Measurements from ENCODE around the gene TTLL11.

DNA sequence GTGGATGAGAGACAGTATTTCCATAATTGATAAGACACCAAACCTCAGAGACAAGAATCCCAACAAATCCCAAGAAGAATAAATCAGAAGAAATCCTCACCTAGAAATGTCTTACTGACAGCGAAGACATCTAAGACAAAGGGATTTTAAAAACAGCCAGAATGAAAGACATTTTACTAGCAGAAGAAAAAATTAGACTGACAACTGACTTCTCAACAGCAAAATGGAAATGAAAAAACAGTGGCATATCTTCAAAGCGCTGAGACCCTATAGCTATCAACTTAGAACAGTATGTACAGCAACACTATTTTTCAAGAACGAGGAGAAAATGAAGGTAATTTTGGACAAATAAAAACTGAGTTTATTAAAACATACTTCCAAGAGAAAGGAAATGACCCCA lies 16.3 kb downstream of the TTLL11 start:
- TF ChIP-seq, protein P1, sequence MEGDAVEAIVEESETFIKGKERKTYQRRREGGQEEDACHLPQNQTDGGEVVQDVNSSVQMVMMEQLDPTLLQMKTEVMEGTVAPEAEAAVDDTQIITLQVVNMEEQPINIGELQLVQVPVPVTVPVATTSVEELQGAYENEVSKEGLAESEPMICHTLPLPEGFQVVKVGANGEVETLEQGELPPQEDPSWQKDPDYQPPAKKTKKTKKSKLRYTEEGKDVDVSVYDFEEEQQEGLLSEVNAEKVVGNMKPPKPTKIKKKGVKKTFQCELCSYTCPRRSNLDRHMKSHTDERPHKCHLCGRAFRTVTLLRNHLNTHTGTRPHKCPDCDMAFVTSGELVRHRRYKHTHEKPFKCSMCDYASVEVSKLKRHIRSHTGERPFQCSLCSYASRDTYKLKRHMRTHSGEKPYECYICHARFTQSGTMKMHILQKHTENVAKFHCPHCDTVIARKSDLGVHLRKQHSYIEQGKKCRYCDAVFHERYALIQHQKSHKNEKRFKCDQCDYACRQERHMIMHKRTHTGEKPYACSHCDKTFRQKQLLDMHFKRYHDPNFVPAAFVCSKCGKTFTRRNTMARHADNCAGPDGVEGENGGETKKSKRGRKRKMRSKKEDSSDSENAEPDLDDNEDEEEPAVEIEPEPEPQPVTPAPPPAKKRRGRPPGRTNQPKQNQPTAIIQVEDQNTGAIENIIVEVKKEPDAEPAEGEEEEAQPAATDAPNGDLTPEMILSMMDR (IDR thresholded peaks at IDR 0.05): no peak
- no peak for TF ChIP-seq EP300 (IDR thresholded peaks at IDR 0.05)

Data from gastroesophageal sphincter (tissue), 3 donors.